ENCODE results near the gene ADAMTS3.
"Not testable (repeated sequence)": the region's sequence is repeated elsewhere in the genome, so short reads cannot be mapped to it uniquely, and the experiment has no call there.

Gene ADAMTS3

DNA sequence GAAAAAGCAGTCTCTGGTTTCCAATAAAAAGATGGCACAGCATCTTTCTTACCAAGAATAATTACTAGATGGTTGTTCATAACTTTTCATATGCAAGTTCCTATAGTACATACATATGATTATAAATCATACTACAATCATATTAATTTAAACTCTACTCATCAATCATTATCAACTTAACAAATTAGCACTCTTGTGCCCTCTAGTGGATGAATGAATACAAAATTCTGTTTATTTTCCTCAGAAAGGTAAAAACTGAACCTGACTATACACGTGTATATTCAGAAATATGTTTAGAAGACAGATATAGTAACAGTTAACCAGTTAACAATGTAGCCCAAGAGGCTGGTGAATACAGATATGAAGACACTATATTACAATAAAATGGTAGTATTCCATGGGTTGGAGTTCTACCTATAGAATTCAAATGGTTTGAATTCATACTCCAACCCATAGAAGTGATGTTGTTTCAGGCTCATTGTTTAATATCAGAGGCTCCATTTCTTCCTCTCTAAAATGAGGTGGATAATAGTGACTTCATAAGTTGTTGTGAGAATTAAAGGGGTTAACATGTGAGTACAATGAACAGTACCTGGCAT is 100.0 kb downstream of the ADAMTS3 start:
- DNase-seq (ENCODE audit: low read depth), result no peak

DNA sequence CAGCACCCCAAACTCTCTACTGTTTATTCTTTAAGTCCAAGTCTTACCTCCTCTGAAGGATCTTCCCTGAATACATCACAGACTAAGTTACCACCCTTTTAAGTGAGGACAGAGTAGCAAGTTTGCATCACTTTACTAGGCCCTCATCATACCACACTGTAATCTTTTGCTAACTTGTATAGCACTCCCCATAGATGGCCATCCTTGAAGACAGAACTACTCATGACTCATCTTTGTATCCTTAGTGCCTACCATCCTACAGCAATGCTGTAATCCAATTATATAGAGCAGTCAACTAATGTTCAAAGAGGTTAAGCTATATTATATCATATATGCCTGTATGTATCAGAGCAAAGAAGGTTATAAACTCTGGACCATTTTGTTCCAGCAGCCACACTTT is 101.4 kb downstream of the ADAMTS3 start:
- DNase-seq (ENCODE audit: low read depth), result no peak

DNA sequence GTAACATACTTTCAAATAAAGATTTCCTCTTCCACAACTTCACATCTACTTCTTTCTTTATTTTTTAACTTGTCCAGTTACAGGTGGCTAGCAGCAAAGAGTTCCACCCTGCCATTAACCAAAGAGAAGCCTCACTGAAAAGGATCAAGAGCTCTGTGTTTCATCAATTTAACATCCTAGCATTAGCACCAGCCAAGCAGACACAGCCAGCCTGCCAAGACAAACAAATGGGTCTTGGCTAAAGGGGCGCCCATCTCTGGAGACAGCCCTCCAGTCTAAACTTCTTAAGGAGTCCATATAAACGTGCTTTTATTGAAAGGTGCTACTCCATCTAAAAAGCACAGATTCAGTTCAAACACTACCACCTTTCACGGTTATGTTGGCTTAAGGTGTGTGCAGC is 105.3 kb downstream of the ADAMTS3 start:
- no peak for DNase-seq (ENCODE audit: low read depth)

DNA sequence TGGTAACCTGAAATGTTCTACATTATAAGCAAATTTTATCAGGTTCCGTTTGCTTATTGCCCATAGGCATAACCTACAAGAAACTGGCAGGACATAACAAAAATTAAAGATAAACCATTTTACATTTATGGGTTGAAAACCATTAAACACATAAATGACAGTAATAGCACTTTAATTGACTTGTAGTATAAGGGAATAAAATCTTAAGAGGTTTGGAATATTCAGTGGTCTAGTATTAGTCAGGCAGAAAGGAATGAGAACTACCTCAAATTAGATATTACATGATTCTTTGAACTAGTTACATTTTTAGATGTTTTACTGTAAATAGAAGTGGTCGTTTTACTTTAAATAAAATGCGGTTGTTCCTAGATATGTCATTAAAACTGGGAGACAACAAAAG is 111.9 kb downstream of the ADAMTS3 start:
- no peak for DNase-seq (ENCODE audit: low read depth)

DNA sequence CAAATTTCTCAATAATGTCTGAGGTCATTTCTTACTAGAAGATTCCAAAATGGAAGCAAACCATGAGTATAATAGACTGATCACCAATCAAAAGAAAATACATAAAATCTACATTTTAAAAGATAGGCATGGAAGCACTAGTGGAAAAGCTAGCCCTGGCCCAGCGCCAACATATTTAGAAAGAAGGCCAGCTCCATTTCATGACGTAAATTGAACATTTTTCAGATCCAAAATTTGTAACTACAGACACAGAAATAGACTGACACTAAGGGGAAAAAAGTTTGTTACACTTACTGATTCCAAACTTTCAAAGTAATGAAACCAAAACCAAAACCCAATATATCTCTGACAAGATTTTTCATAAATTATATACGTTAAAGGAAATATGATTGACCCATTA is 117.7 kb downstream of the ADAMTS3 start:
- no peak for DNase-seq (ENCODE audit: low read depth)

DNA sequence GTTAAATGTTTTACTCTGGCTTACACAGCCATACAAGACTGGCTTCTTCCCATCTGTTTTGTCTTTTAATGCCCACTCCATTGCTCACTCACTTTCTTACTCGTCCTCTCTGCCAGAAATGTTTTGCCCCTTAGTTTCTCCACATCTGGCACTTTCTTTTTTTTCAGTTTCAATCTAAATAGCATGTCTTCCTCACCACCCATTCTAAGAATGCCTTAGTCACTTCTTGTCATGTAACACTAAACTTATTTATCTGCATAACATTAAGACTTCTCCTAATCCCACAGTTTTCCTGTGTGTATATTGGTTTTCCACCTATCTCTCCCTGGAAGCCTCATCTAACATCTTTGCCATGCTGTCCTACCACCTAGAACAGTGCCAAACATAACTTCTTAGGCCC is 119.3 kb downstream of the ADAMTS3 start:
- DNase-seq (ENCODE audit: low read depth), result no peak

DNA sequence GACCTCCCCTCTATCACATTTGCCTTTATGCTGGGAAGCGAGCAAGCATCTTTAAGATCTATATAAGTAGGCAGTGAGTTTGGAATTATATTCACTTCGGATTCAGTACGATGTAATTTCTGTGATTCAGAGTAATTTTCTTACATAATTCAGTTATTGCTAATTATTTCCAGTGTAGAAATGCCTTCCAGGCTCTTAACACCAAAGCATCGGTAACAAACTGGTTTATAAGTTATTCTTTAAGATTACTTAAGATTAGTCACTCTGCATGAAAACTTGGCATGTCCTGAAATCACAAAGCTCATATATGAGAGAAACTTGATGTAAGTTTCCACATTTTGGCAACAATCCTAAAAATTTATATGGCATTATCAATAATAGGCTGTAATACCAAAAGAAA is 120.8 kb downstream of the ADAMTS3 start:
- DNase-seq (ENCODE audit: low read depth), result no peak

DNA sequence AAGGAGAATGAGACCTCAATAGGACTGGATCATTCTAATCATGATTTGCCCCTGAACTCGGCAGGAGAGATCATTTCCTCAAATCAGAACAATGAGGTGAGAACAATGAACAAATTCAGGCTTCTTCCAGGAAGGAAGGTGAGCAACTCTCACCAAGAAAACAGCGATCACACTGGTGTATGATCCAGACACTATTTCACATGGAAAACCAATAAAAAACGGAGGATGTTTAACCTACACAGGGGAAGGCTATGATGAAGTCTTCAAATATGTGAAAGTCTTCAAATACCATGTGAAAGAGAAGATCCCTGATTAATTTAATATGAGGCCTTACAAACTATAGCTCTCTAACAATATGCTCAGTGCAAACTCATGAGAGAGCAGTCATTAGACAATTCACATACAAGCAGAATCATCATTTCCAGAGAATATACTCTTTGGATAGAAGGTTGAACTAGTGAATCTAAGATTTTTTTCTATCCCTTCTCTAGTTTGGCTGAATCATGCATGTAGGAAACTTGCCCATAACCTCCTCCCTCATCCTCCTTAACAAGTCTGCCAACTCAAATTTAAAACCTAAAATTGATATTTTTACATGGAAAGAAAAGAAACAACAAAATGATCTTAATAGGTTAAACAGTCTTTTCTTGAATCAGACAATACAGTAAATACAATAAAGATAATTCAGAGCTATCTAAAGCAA is 122.5 kb downstream of the ADAMTS3 start:
- no peak for DNase-seq (ENCODE audit: low read depth)

DNA sequence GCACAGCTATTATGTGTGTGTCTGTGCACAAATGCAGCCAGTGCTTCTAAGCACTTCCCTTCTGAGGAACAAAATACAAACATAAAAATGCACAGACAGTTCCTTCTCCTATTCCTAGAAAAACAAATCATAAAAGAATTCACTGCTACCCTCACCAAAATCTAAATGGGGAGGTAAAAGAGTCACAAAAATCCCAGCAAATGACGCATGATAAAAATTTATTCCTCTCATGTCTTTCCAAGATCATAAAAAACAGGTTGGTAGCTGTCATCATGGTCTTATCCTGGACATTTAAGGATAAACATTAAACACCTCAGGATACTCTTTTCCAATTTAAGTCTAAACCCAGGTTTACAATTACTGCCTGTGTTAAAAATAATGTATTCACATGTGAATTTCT is 124.9 kb downstream of the ADAMTS3 start:
- DNase-seq (ENCODE audit: low read depth), result no peak

DNA sequence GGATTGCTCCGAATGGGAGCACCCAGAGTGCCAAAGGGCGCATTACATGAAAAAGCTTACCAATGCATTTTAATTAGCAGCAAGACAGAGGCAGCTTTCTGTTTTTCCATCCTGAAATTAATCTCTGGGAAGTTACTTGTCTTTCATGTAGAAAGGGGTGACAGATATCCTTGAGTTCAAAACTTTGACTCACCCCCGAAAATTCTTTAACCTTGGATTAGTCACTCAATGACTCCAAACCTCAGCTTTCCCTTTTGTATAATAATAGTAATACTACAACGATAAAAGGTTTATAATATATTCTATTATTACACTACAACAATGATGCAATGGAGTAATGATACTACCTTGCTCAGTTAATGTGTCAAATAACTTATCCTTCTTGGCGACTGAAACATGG is 126.3 kb downstream of the ADAMTS3 start:
- DNase-seq (ENCODE audit: low read depth), result no peak

DNA sequence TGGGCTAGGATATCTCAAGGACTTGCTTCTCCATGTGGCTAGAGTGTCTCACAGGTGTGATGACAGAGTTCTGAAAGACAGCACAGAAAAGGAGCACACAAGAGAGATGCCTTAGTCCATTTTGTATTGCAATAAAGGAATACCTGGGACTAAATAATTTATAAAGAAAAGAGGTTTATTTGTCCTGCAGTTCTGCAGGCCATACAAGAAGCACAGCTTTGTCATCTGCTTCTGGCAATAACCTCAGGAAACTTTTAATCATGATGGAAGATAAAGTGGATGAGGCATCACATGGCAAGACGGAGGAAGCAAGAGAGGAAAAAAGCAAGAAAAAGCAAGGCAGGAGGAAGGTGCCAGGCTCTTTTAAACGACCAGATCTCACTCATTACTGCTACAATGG is 126.9 kb downstream of the ADAMTS3 start:
- DNase-seq (ENCODE audit: low read depth), result no peak

DNA sequence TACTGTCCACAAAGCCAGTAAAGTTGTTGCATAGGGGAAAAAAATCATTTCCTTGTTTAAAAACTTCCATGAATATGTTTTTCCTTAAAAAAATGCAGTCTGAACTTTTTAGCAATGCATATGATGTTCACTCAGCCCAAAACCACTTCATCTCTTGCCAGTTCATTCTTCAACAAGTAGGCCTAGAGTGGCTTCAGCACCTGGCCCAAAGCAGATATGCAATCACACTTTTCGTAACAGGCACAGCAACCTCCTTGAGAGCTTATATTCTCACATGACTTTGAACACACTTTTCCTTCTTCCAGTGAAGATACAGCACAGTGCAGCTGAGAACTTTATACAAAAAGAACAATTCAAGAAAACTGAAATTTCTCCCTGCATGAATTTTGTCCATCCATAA is 128.6 kb downstream of the ADAMTS3 start:
- DNase-seq (ENCODE audit: low read depth), result no peak

DNA sequence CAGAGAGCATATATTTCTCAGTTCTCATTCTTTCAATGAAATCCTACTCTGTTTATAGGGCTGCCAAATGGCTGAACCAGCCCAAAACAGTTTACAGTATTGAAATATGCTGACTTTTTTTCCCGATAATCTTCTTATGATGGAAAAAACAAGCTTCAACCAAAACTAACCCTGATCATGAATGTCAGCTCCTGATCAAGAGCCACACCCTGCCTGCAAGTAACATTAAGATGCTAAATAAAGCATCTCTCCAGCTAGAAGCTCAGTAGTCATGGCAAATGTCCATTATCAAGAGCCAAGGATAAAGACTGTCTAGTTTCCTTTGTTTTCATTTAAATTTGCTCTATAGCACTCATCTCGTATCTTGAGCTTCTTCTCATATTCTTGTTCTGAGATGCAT is 136.0 kb downstream of the ADAMTS3 start:
- no peak for DNase-seq (ENCODE audit: low read depth)

DNA sequence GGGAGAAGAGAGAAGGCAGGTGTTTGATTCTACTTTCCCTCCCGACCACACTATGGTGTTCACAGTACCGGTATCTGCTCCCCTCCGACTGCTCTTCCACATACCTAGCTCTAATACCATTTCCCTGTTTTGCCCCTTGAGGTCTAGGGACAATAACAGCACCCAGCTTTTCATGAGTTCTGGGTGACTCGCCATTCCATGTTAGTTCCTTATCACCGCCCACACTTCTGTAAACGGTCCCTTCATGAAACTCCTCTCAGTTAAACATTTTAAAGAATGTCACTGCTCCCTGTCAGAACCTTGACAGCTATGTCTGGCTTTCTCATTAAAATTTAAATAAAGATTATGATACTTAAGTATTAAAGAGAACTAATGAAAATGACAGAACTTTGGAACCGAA is 136.7 kb downstream of the ADAMTS3 start:
- no peak for DNase-seq (ENCODE audit: low read depth)

DNA sequence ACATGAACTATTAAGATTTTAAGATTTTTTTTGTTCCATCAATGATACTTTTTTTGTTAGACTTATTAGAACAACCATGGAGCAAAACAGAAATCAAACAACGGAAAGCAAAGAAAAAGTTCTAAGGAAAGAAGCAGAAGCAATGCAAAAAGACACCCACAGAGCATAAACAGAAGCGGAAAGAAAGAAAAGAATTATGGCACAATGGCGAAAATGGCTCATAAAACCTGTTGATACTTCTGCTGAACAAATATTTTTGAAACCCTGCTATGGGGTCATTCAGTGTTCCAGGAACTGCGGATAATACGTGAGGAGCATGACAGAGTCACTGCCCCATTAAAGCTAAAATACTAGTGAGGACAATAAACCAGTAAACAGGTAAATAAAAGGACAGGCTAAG is 138.0 kb downstream of the ADAMTS3 start:
- no peak for DNase-seq (ENCODE audit: low read depth)

DNA sequence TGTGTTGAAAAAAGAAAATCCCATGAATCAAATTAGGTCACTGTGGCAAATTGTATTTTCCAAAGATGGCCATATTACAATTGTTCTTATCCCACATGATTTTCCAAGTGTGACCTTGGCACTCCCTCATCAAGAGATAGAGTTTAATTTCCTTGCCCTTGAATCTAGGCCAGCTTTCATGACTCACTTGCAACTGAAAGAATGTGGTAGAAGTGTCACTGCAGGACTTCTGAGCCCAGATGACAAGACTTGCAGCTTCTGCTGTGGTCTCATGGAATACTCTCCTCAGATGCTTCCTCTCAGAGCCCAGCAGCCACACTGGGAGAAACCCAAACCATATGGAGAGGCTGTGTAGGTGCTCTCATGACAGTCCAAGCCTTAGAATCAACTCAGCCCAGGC is 139.0 kb downstream of the ADAMTS3 start:
- no peak for DNase-seq (ENCODE audit: low read depth)

DNA sequence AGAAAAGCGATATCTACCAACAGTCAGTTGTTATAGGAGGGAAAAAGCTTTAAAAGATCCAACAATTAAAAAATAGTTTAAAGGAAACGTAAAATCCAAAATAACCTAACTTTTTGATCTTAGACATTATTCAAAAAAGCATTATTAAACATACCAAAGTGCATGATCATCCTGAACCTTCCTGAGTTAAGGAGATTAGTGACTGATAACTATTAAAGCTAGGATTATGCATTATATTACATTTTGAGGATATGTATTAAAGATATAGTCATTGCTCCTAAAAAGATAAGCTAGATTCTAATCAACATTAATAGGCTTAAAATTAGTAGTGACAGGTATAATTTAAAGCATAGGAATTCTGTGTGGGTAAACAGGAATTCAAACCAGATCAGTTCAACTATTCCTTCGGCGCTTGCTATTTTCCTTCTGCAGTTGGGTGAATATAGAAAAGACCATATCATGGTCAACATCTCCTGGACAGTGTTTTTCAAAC is 139.6 kb downstream of the ADAMTS3 start:
- DNase-seq (ENCODE audit: low read depth), result no peak

DNA sequence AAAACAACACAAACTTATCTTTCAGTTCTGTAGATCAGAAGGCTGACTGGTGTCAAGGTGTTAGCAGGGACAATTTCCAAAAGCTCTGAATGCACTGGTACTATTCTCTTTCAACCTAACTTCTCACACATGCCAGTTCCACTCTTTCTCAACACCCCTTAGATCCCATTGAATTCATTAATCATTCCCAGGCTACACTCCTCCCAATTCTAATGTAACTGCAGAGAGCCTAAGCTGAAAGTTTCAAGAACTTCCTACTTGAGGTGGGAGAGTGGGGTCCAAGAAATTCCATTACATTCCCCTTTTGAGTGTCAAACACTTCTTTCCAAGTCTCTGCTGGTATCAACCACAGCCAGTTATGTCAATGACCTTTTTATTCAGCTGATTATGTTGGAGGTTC is 142.0 kb downstream of the ADAMTS3 start:
- no peak for DNase-seq (ENCODE audit: low read depth)

DNA sequence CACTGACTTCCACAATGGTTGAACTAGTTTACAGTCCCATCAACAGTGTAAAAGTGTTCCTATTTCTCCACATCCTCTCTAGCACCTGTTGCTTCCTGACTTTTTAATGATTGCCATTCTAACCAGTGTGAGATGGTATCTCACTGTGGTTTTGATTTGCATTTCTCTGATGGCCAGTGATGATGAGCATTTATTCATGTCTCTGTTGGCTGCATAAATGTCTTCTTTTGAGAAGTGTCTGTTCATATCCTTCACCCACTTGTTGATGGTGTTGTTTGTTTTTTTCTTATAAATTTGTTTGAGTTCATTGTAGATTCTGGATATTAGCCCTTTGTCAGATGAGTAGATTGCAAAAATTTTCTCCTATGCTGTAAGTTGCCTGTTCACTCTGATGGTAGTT is 143.1 kb downstream of the ADAMTS3 start:
- not testable (repeated sequence) for DNase-seq (ENCODE audit: low read depth)

DNA sequence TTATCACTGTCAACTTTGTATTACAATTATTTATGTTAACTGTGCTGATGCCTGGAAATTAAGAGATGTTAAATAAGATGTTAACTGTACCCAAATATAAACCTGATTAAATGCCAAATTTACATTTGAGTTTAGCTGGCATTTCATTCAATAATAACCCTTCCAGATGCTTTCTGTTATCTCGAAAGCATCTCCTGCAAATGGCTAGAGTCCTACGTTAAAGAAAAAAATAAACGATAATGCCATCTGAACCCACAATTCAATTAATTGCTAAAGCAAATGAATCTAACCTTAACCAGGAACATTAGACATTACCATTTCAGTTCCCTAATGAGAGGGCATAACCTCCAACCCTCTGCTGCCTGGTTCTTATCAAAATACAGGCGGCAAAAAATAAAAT is 145.0 kb downstream of the ADAMTS3 start:
- no peak for DNase-seq (ENCODE audit: low read depth)

DNA sequence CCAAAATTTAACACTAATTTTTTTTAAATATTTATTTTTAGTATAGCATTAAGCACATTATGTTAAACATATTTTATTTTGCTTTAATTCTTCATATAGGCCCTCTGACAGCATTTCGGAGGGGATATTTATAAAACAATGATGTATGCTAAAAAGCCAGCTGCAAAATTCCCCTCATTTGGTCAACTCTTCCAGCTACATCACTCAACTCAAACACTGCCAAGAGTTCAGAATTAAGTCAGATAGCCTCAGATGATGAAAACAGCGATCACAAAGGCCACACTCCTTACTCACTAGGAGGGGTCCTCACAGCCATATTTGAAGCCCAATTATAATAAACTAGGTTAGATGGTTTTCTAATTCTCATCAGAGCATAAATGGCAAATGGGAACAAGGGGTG is 146.6 kb downstream of the ADAMTS3 start:
- DNase-seq (ENCODE audit: low read depth), result no peak

DNA sequence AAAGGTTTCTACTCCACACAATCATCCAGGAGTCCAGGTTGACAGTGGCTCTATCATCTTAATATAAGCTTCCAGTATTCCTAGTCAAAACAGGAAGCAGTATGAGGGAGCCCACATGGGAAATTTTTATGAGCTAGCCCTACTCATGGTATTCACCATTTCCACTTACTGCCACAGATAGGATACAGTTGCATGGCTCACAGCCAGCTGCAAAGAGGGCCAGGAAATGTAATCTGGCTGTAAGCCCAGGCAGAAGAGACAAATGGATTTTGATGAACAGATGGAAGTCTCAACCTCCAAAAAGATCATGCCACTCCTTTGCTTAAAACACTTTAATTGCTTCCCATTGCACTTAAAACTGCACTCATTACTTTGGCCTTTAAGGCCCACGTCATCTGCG is 150.6 kb downstream of the ADAMTS3 start:
- peak; percentile 15 for DNase-seq (ENCODE audit: low read depth)

DNA sequence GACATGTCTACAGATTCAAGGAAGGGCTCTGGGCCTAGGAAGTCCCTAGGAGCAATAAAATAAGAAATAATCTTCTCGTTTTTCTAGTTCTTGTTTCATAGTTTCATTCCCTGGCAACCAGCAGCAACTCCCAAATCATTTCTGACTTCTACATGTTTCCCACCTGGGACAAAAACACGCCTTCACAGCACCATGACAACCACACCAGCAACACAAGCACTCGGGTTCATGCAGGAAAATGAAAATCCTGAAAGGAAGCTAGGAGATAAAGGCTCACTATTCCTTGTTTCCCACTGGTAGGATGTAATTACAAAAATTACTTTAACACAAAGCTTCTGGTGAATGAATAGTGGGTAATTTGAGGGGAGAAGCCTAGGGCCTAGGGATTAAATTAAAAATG is 158.9 kb downstream of the ADAMTS3 start:
- DNase-seq (ENCODE audit: low read depth), result no peak

DNA sequence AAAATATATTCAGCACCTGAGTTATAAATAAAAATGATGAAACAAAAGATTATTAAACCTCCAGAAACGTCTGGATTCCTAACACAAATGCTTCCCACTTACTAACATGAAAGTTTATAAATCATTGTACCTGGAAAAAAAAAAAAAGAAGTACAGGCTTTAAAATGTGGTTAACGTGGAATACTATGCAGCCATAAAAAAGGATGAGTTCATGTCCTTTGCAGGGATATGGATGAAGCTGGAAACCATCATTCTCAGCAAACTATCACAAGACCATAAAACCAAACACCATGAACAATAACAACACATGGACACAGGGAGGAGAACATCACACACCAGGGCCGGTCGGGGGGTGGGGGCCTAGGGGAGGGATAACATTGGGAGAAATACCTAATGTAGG is 160.5 kb downstream of the ADAMTS3 start:
- no peak for DNase-seq (ENCODE audit: low read depth)
